Gastrocnemius medialis (tissue), 4 donors: ENCODE data around the gene ALG11.

ENCODE experiments used
- POLR2A ChIP-seq, 2 donors: fragments of 450-650 bp; IDR thresholded peaks; one replicate each; pipeline ENCODE4 v1.6.1; 2017; ENCODE audit warnings: antibody characterized with exemption in 2 of 2, mild to moderate bottlenecking in 2 of 2, moderate library complexity in 2 of 2
- TF ChIP-seq, protein P1 (sequence below), 5 experiments: fragments of 450-650 bp in 3 of 5; fragments of 200-600 bp in 2 of 5; sonication (generic) in 2 of 5; IDR thresholded peaks in 4 of 5; conservative IDR thresholded peaks in 1 of 5; 1 replicate in 4 of 5; 2 replicates in 1 of 5; pipeline ENCODE4 v1.5.1; 2016 to 2019; ENCODE audit warnings: antibody characterized with exemption in 5 of 5, mild to moderate bottlenecking in 3 of 5, moderate library complexity in 3 of 5

DNA sequence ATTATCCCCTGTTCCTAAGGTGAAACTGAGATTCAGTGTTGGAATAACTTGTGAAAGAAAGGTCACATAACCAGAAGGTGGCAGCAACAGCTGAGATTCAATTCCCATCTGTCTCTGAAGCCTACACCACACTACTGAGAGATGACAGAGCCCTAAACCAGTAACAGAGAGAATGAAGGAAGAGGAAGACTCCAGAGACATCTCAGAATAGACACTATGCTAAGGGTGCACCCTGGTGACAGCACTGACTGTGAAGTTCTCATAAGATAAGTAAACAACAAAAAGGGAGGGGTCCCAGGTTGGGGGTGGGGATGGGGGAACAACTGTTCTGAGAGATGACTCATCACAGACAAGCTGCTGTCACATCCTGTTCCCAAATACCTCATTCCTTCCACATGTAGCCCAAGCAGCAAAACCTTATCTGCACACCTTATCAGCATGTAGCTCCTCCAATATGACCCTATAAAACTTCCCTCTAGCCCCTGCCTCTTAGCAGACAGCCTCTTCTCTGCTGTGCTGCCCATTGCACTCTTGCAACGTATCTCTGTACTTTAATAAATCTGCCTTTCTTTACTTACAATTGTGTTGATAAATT, 58.8 kb downstream of the ALG11 start:
- TF ChIP-seq, protein P1, sequence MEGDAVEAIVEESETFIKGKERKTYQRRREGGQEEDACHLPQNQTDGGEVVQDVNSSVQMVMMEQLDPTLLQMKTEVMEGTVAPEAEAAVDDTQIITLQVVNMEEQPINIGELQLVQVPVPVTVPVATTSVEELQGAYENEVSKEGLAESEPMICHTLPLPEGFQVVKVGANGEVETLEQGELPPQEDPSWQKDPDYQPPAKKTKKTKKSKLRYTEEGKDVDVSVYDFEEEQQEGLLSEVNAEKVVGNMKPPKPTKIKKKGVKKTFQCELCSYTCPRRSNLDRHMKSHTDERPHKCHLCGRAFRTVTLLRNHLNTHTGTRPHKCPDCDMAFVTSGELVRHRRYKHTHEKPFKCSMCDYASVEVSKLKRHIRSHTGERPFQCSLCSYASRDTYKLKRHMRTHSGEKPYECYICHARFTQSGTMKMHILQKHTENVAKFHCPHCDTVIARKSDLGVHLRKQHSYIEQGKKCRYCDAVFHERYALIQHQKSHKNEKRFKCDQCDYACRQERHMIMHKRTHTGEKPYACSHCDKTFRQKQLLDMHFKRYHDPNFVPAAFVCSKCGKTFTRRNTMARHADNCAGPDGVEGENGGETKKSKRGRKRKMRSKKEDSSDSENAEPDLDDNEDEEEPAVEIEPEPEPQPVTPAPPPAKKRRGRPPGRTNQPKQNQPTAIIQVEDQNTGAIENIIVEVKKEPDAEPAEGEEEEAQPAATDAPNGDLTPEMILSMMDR (IDR thresholded peaks at IDR 0.05 in 4 of 5, conservative IDR thresholded peaks at IDR 0.05 in 1 of 5) = no peak
- no peak for TF ChIP-seq POLR2A (IDR thresholded peaks at IDR 0.05)
